ENCODE results near the gene XXYLT1. TPM values are rescaled to one million over a fixed set of nuclear protein-coding genes. Genes with fewer than 3 reads are reported as not detected.
"Not testable (repeated sequence)": the region's sequence is repeated elsewhere in the genome, so short reads cannot be mapped to it uniquely, and the experiment has no call there.

The XXYLT1 gene
- total RNA-seq, 1 donor from 2014 or later = 93.1 TPM

DNA sequence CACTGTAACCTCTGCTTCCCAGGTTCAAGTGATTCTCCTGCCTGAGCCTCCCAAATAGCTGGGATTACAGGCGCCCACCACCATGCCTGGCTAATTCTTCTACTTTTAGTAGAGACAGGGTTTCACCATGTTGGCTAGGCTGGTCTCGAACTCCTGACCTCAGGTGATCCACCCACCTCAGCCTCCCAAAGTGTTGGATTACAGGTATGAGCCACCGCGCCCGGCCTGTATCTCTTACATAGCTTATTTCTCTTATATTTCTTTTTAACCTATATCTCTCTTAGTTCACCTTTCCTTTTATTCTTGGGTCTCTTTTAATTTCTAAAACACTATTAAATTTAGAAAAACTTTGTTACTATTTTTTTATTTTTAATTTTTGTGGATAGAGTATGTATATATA, 42.1 kb downstream of the XXYLT1 start:
- not testable (repeated sequence) for DNase-seq (ENCODE audit: extremely low read depth, low read depth, low spot score)

DNA sequence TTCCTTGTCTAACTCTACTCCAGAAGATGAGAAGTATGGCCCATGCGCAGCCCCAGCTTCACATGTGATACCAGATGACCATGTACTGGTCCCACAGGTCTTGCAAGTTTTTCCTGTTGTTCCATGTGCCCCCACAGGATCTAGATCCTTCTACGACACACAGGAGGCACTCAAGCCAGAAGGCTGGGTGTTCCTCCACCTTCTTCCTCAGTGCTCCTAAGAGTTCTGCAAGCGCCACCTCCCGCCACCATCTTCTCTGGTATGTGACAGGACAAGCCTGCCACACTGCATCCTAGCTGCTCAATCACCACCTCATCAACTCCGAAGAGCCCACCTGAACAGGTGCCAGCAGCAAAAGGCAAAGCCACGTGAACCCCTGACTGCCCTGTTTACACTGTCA, 43.1 kb downstream of the XXYLT1 start:
- DNase-seq (ENCODE audit: extremely low read depth, low read depth, low spot score) = no peak

DNA sequence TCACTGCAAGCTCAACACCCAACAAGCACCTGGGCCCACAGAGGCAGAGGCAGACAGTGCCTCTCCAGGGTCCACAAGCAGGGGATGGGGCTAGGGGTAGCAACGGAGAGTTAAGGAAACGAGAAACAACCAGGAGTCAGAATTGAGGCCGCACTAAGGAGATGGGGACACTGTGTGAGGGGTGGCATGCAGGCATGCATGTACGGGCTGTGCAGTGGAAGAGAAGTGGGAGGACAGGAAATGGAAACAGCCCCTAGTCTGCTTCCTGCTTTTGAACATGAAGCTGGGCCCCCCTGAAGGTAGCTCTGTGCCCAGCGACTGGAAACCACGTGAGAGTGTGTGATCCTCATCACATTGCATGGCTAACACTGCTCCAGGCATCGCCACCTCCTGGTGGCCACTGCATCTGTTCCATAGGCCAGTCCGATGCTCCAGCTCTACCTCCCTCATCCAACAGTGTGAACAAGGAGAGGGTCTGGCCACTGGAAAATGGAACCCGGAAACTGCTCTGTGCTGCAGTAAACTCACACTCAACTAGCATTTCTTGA, 44.0 kb downstream of the XXYLT1 start:
- no peak for DNase-seq (ENCODE audit: extremely low read depth, low read depth, low spot score)

DNA sequence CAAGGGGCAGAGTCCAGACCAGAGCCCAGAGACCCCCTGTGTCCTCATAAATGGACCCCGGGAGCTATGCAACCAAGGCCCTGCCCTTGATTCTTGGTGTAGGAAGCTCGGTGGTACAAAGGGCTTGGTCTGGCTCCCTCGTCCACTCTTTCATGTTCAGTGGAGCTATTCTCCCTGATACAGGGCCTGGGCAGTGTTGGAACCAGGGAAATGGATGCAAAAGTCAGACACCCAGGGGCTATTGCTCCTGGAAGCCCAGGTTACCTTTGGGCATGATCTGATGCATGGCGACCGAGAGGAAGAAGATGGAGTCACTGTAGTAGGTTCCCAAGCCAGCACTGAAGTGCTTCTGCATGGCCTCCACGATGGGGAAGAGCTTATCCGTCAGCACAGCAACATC, 44.5 kb downstream of the XXYLT1 start:
- no peak for DNase-seq (ENCODE audit: extremely low read depth, low read depth, low spot score)

DNA sequence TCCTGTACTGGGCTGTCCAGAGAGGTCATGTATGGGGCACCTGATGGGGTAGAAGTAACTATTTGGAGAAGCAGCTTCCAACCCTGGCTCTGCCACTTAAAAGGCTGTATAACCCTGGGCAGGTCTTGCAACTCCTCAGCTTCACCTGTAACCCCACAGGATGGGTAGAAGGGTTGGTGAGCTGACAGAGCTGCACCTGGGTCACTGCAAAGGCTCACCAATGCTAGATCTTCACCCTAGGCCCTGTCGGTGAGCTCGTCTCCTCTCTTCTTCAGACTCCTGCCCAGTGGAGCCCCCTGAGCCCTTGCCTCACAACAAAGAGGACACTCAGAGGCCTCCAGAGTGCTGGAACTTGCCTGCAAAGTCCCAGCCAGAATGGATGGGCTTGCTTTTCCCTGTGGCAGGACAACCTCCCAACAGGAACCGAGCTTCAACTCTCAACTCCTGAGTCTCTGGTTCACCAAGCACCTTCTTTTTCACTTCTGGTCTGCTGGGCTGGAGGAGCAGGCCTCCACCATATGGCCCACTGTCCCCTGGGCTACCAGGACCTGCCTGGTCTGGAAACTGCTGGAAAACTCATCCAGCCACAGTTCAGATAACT, 45.9 kb downstream of the XXYLT1 start:
- no peak for DNase-seq (ENCODE audit: extremely low read depth, low read depth, low spot score)

DNA sequence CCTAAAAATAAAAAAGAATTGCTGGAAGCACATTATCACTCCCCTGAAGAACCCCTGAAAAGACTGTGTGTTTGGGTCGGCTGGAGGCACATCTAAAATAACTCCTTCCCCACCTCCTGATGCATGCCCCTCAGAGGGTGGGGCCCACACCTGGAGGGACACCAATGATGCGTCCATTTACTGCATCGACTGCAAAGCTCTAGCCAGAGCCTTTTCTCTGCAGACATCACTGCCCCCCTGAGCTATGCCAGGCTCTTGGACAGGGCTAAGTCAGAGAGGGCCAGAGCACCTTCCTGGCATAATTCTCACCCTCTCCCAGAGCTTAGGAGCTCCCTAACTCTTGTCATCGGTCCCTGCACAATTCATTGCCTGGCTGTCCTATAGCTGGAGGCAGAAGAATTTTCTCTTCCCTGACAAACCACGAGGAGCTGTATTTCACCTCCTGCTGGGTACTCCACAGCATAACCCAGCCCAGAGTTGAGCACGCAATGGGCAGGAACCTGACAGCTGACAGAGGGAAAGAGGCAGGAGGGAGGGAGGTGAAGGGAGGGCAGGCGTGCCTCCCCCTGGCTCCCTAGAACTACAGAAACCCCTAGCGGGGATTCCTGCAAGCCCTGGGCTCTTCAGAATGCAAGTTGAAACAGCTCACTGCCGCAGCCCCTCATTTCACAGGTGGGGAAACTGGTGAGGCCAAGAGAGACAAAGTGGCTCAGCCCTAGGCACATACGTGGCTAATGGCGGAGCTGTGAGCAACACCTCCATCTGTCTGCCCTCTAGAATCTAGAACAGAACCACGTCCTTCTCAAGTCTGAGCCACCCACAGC, 46.6 kb downstream of the XXYLT1 start:
- no peak for DNase-seq (ENCODE audit: extremely low read depth, low read depth, low spot score)

DNA sequence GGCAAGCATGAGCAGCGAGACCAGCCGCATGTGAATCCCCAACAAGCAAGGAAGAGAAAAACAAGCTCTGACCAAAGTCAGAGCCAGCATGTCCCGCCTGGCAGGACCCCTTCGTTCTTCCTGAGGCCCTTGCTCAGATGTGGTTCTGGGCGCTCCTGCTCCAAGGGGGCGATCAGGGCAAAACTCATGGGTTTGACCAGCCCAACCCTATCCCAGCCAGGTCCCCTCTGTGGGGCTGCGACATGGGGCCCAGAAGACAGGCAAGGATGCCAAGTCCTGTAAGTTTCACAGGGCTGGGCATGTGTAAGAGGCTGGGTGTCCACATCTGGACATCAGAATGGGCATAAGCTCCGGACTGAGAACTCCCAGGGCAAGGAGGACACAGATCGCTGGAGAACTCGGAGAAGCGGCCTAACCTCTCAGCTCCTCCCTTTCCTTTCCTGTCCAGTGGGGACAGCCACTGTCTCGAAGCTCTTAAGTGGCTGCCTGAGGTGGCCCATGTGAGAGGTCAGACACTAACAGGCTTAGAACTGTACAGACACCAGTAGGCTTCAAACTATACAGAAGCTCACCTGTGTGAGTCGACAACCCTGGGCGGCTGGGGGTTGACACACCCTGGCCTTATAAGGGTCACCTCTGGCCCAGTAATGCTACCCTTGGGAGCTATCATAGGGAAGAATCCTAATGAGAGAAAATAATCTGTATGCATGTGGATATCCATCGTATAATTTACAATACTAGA, 48.9 kb downstream of the XXYLT1 start:
- DNase-seq (ENCODE audit: extremely low read depth, low read depth, low spot score) = no peak

DNA sequence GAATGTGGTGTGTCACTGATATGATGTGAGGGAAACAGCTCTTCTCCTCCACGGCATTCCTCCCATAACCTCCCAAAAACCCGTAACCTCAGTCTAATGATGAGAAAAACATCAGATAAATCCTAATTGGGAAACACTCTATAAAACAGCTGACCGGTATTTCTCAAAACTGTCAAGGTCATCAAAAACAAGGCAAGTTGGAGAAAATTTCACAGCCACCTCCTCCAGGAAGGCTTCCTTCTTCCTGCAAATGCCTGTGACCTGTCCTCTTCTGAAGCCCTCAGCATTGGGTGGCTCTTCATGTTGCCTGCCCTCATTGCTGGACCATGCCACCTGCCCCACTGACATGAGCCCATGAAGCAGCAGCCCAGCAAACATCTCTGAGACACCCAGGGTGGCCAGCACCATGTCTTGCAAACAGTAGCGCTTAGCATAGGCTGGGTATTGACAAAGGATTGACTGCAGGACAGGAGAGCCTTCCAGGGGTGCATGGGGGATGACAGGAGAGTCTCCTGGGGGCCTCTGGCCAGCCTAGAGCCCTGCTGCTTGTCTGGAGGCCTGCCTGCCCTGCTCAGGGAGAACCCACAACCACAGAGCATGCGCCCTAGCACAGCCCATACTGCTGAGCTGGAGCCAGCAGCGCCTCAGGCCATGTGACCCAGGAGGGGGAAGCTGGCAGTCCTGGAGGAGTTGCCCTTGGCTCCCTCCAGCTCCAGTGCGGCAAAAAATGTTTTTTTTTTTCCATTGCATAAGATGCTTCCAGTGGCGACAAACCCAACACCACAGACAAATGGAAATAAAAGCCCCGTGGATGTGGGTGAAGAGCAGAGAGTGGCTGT, 49.7 kb downstream of the XXYLT1 start:
- DNase-seq (ENCODE audit: extremely low read depth, low read depth, low spot score) = no peak

DNA sequence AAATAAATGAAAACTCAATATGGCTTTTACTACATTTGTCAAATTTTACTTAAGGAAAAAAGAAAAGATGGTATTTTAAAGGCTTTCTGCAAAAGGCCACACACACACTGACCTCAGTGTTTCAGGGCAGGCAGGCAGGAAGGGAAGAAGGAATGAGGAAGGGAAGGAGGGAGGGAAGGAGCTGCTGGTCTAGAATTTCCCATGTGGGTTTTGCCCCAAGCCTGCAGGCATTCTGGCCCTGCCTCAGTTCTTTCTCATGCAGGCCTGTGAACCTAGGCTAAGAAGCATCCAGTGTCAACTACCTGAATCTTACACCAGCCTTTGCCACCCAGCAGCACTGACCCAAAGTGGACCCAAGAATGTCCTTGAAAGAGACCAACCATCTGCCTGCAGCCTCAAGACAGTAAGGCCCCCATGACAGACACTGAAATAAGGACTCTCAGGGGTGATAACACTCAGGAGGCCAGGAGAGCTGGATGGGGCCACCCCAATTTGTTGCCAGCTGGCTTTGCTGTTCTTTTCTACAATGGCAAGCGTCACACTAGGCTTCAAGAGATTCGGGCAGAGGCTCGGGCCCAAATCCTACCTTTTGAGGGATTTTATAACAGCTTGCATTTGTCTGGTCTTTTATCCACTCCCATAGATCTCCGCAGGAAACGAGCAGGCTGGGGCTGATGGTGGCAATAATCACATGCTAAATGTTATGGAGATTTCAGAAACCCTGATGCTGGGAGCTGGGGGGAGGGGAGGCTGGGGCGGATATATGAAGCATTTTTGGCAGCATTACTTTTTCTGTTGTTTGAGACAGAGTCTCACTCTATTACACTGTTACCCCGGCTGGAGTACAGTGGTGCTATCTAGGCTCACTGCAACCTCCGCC, 51.4 kb downstream of the XXYLT1 start:
- no peak for DNase-seq (ENCODE audit: extremely low read depth, low read depth, low spot score)

DNA sequence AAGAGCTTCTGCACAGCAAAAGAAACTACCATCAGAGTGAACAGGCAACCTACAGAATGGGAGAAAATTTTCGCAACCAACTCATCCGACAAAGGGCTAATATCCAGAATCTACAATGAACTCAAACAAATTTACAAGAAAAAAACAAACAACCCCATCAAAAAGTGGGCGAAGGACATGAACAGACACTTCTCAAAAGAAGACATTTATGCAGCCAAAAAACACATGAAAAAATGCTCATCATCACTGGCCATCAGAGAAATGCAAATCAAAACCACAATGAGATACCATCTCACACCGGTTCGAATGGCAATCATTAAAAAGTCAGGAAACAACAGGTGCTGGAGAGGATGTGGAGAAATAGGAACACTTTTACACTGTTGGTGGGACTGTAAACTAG, 52.6 kb downstream of the XXYLT1 start:
- DNase-seq (ENCODE audit: extremely low read depth, low read depth, low spot score) = not testable (repeated sequence)

DNA sequence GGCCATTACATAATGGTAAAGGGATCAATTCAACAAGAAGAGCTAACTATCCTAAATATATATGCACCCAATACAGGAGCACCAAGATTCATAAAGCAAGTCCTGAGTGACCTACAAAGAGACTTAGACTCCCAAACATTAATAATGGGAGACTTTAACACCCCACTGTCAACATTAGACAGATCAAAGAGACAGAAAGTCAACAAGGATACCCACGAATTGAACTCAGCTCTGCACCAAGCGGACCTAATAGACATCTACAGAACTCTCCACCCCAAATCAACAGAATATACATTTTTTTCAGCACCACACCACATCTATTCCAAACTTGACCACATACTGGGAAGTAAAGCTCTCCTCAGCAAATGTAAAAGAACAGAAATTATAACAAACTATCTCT, 55.4 kb downstream of the XXYLT1 start:
- not testable (repeated sequence) for DNase-seq (ENCODE audit: extremely low read depth, low read depth, low spot score)

DNA sequence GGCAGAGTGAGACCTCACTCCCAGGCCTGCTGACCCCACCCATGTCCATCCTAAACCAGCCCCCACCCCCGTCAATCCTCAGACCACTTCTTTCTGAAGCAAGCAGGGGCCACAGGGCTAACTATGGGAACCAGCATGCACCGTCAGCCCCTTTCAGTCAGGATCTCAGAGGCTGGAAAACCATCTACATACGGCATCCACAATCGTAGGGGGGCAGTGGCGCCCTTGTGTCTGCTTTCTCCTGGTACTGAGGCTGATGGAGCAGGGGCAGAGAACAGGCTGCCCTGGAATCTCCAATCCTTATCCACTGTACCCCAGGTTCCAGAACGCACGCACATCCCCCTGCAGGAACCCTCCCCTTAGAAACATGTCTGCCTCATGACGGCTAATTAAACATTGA, 56.6 kb downstream of the XXYLT1 start:
- DNase-seq (ENCODE audit: extremely low read depth, low read depth, low spot score) = no peak

DNA sequence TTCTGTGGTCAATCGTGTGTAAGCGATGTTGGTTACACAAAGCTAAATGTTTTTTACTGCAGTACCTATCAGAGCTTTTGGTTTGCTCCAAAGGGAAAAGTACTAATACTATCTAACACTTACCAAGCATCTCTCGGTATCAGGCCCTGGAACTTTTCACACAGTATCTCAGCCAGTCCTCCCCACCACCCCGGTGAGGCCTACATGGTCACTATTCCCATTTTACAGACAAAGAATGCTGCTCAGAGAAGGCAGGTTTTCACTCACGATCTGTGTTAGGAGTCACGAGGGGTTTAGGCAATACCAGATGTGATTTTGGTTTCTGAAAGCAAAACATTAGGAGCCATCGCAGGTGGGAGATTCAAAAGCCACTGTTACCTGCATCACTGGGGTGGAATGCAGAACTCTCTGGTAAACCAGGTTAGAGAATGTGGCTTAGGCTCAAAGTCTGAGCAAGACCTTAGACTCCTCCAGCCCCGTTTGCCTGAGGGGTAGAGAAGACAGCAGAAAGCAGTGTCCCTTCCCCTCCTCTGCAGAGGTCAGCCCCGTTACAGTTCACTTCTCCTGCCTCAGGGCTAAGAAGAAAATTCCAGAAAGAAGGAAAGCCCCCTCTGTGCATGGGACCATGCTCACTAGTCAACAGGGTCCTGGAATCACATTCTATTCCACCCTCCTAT, 57.2 kb downstream of the XXYLT1 start:
- DNase-seq (ENCODE audit: extremely low read depth, low read depth, low spot score) = no peak

DNA sequence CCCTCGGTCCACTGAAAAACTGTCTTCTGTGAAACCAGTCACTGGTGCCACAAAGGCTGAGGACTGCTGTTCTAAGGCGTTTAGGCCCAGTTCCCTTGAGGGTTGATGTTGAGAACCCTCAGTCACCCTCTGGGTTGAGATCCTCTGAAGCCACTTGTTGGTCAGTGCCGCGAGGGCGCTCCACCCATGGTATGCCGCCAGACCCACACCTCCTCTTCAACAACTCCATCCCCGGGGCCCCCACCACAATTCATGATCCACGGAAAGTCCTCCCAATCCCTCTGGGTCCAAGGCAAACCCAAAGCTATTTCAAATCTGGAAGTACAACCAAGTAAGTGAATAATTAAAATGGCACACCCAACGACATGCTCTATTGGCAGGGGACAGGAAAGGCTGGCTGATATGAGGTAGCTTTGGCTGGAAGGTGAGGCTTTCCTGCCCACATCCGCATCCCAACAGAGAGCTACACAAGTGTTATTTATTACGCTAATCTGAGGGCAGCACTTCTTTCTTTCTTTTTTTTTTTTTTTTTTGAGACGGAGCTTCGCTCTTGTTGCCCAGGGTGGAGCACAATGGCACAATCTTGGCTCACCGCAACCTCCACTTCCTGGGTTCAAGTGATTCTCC, 58.1 kb downstream of the XXYLT1 start:
- no peak for DNase-seq (ENCODE audit: extremely low read depth, low read depth, low spot score)

DNA sequence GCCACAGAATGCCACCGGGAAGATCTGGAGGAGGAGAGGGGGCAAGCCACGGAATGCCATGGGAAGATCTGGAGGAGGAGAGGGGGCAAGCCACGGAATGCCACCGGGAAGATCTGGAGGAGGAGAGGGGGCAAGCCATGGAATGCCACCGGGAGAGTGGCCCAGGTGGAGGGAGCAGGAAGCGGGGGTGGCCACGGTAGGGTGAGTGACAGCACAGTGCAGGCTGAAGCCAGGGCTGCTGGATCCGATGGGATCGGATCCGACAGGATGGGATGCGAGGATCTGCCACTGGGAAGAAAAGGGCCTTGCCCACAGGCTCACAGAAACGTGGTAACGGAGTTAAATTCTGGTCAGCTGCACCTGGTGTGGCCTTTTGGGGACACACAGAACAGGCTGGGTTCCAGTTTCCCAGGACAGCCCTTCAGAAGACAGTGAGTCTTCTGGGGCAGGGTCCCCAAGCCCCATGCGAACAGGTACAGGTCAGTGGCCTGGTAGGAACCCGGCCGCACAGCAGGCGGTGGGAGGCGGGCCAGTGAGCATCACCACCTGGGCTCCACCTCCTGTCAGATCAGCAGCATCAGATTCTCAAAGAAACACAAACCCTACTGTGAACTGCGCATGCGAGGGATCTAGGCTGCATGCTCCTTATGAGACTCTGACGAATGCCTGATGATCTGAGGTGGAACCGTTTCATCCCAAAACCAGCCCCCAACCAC, 58.8 kb downstream of the XXYLT1 start:
- no peak for DNase-seq (ENCODE audit: extremely low read depth, low read depth, low spot score)

DNA sequence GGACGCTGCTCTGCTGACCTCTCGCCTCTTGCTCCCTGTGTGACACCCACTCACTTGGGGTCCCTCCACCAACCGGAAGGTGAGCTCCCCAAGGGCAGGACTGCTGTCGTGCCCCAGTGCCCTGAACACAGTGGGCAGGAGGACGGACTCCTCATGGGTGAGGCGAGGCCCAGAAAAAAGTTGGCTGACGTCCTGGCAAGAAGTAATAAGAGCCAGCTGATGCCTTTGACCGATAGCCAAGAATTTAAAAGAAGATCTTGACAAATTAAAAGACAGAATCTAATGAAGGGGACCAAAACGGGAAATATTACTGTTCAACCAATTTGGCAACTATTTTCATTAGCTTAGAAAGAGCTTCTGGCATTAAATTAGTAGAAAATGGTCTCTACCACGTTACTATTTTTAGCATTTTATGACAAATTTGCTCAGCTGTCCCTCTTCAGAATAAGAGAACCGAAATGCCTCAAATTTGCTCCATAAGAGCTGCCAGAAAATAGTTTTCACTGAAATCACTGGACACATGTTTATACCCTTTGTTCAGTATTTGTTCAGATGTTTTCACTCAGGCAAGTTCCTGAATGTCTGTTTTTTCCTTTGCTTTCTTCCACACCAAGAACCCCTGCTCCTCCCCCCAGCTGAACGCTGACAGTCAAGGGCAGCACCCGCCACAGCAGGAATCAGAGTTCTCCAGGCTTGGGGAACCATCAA, 60.5 kb downstream of the XXYLT1 start:
- no peak for DNase-seq (ENCODE audit: extremely low read depth, low read depth, low spot score)

DNA sequence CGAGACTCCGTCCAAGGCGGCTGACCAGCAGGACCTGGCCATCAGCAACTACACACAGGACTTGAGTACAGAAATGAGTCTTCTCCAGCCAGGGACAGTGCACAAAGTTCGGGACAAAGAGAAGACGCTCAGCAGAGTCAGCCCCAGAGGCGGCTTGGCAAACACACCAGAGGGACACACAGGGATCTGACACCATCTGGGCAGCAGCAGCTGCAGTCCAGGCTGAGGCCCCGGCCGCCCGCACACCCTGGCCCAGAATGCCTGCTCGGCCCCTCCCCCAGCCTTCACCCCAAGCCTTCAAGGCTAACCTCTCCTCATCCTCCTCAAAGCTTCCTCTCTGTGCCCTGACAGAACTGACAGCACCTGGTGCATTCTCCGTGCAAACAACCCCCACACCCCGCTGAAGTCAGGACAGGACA, 61.1 kb downstream of the XXYLT1 start:
- no peak for DNase-seq (ENCODE audit: extremely low read depth, low read depth, low spot score)
